Neural cell (in vitro differentiated cells): Measurements from ENCODE around the gene PFKP. TPM values are rescaled to one million over a fixed set of nuclear protein-coding genes. Genes with fewer than 3 reads are reported as not detected.

Experiments used
- H2AFZ ChIP-seq: fragments of 200-600, 300-800 bp; sonication (generic), shearing (Covaris generic); 2 replicates; pipeline ENCODE4 v1.6.0; 2014; ENCODE audit warnings: low read depth, mild to moderate bottlenecking, antibody characterized with exemption, low read length, moderate library complexity
- H3F3A ChIP-seq: fragments of 200-600 bp; shearing (Covaris generic); 2 replicates; pipeline ENCODE4 v1.6.1; 2016; ENCODE audit warnings: mild to moderate bottlenecking, moderate library complexity, mixed read lengths, antibody characterized with exemption, low read length; ENCODE audit not compliant: insufficient read depth, poor library complexity, severe bottlenecking
- H3K27ac ChIP-seq: fragments of 200-600, 300-800 bp; sonication (generic), shearing (Covaris generic); 2 replicates; pipeline ENCODE4 v1.5.1; 2014; ENCODE audit warnings: mild to moderate bottlenecking, low read length, moderate library complexity
- H3K27me3 ChIP-seq: fragments of 300-800, 200-600 bp; sonication (generic), shearing (Covaris generic); 2 replicates; pipeline ENCODE4 v1.6.0; 2014; ENCODE audit warnings: mild to moderate bottlenecking, low read depth, low read length, moderate library complexity; ENCODE audit not compliant: insufficient read depth
- H3K36me3 ChIP-seq: fragments of 300-800, 200-600 bp; sonication (generic), shearing (Covaris generic); 2 replicates; pipeline ENCODE4 v1.5.1; 2014; ENCODE audit warnings: mild to moderate bottlenecking, antibody characterized with exemption, low read length, moderate library complexity; ENCODE audit not compliant: insufficient read depth
- H3K4me2 ChIP-seq: fragments of 300-800, 200-600 bp; sonication (generic), shearing (Covaris generic); 2 replicates; pipeline ENCODE4 v1.6.0; 2014; ENCODE audit warnings: mild to moderate bottlenecking, low read length
- H3K4me3 ChIP-seq: fragments of 300-800, 200-600 bp; sonication (generic), shearing (Covaris generic); 2 replicates; pipeline ENCODE4 v1.5.1; 2014; ENCODE audit warnings: mild to moderate bottlenecking, low read length, moderate library complexity
- H3K79me2 ChIP-seq: fragments of 200-600 bp; shearing (Covaris generic); replicated peaks from 2 replicates; pipeline ENCODE4 v1.6.0; 2014; ENCODE audit warnings: mild to moderate bottlenecking, low read length, moderate library complexity; ENCODE audit not compliant: insufficient read depth
- H3K9ac ChIP-seq: fragments of 300-800, 200-600 bp; sonication (generic), shearing (Covaris generic); 2 replicates; pipeline ENCODE4 v1.6.1; 2016; ENCODE audit warnings: mild to moderate bottlenecking, low read length, mixed read lengths
- H3K9me2 ChIP-seq: fragments of 200-600 bp; shearing (Covaris generic); 2 replicates; pipeline ENCODE4 v1.6.1; 2016; ENCODE audit warnings: mild to moderate bottlenecking, low read length, mixed read lengths; ENCODE audit not compliant: insufficient read depth
- H3K9me3 ChIP-seq: fragments of 200-600, 300-800 bp; sonication (generic), shearing (Covaris generic); 2 replicates; pipeline ENCODE4 v1.6.1; 2016; ENCODE audit warnings: mild to moderate bottlenecking, mixed run types, low read length, moderate library complexity, mixed read lengths
- H4K20me1 ChIP-seq: fragments of 200-600 bp; shearing (Covaris generic); 2 replicates; pipeline ENCODE4 v1.6.1; 2016; ENCODE audit warnings: mild to moderate bottlenecking, mixed run types; ENCODE audit not compliant: insufficient read depth
- EP300 ChIP-seq: fragments of 450-650 bp; conservative IDR thresholded peaks from 2 replicates; pipeline ENCODE4 v1.6.1; 2014; ENCODE audit warnings: antibody characterized with exemption, mild to moderate bottlenecking, moderate library complexity; ENCODE audit not compliant: poor library complexity, severe bottlenecking
- EZH2 ChIP-seq: fragments of 200-600, 300-800 bp; shearing (Covaris generic), sonication (generic); IDR thresholded peaks from 2 replicates; pipeline ENCODE4 v1.6.1; 2014; ENCODE audit warnings: antibody characterized with exemption, low read length, borderline replicate concordance, mild to moderate bottlenecking; ENCODE audit not compliant: insufficient read depth, poor library complexity, severe bottlenecking
- MXI1 ChIP-seq: fragments of 450-650 bp; conservative IDR thresholded peaks from 2 replicates; pipeline ENCODE4 v1.6.1; 2014; ENCODE audit warnings: antibody characterized with exemption, mild to moderate bottlenecking; ENCODE audit not compliant: poor library complexity, severe bottlenecking
- POLR2AphosphoS5 ChIP-seq: IDR thresholded peaks from 2 replicates; pipeline ENCODE4 v1.6.1; 2012
- RAD21 ChIP-seq: fragments of 450-650 bp; conservative IDR thresholded peaks from 2 replicates; pipeline ENCODE4 v1.6.1; 2014; ENCODE audit warnings: antibody characterized with exemption, mild to moderate bottlenecking, moderate library complexity
- REST ChIP-seq: IDR thresholded peaks from 2 replicates; pipeline ENCODE4 v1.6.1; 2012; ENCODE audit warnings: borderline replicate concordance
- SMC3 ChIP-seq: fragments of 450-650 bp; conservative IDR thresholded peaks from 2 replicates; pipeline ENCODE4 v1.6.1; 2014; ENCODE audit warnings: antibody characterized with exemption, mild to moderate bottlenecking, moderate library complexity; ENCODE audit not compliant: poor library complexity
- TAF1 ChIP-seq: IDR thresholded peaks from 2 replicates; pipeline ENCODE4 v1.6.1; 2012; ENCODE audit warnings: low read depth
- polyA plus RNA-seq: library from polyadenylated mRNA; depleted of rRNA; stranded (reverse); fragments of >200 nt; gene quantifications from 2 replicates; pipeline ENCODE4 v1.2.3, GENCODE V29; 2014
- TF ChIP-seq, protein P1 (sequence below): fragments of 450-650 bp; IDR thresholded peaks from 2 replicates; pipeline ENCODE4 v1.5.1; 2014; ENCODE audit warnings: antibody characterized with exemption, mild to moderate bottlenecking, moderate library complexity; ENCODE audit not compliant: poor library complexity, severe bottlenecking

Gene PFKP
- polyA plus RNA-seq, 1 donor from 2014 or later: 27.9 TPM

- H3K9me2 ChIP-seq: no peaks in the 10 kb centered on the region
- H3K27me3 ChIP-seq: no peaks in the 10 kb centered on the region
- no peaks in the 10 kb centered on the region for H3F3A ChIP-seq
- H3K9ac ChIP-seq: no peak overlapping the region
- H3K79me2 ChIP-seq: no peaks in the 10 kb centered on the region
- H4K20me1 ChIP-seq: no peaks in the 10 kb centered on the region
- H3K36me3 ChIP-seq: no peaks in the 10 kb centered on the region
- TF ChIP-seq POLR2AphosphoS5 (no peak), RAD21 (no peak), EZH2 (no peak), EP300 (no peak), REST (no peak), MXI1 (no peak), TAF1 (no peak), SMC3 (no peak)
- TF ChIP-seq, protein P1, sequence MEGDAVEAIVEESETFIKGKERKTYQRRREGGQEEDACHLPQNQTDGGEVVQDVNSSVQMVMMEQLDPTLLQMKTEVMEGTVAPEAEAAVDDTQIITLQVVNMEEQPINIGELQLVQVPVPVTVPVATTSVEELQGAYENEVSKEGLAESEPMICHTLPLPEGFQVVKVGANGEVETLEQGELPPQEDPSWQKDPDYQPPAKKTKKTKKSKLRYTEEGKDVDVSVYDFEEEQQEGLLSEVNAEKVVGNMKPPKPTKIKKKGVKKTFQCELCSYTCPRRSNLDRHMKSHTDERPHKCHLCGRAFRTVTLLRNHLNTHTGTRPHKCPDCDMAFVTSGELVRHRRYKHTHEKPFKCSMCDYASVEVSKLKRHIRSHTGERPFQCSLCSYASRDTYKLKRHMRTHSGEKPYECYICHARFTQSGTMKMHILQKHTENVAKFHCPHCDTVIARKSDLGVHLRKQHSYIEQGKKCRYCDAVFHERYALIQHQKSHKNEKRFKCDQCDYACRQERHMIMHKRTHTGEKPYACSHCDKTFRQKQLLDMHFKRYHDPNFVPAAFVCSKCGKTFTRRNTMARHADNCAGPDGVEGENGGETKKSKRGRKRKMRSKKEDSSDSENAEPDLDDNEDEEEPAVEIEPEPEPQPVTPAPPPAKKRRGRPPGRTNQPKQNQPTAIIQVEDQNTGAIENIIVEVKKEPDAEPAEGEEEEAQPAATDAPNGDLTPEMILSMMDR: no peak
- H3K4me2 ChIP-seq: no peak overlapping the region
- no peaks in the 10 kb centered on the region for H3K9me3 ChIP-seq
- no peak overlapping the region for H3K27ac ChIP-seq
- H2AFZ ChIP-seq: no peak overlapping the region
- H3K4me3 ChIP-seq: no peak overlapping the region
Observed at GRCh38 chr10:3028441-3028840, 38.9 kb upstream of the PFKP start.

DNA sequence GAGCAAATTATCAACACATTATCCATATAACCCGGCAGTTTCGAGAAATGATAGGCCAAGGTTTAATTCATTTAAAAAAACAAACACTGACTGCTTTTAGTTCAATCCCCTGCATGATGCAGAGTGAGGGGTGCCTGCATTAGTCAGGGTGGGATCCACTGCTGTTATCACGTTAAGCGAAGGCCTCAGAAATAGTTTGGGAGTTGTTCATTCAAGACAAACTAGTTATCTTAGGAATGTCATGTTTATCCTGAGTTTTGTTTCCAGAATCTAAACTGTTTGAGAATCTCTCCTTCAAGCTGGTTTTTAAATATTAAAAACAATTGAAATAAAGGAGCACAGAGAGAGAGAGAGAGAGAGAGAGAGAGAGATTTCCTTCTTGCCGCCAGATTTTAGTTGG lies 36.6 kb upstream of the PFKP start:
- no peaks in the 10 kb centered on the region for H3K79me2 ChIP-seq
- no peak overlapping the region for H3K4me2 ChIP-seq
- H3K9me2 ChIP-seq: no peaks in the 10 kb centered on the region
- no peak overlapping the region for H2AFZ ChIP-seq
- H3K27ac ChIP-seq: no peak overlapping the region
- no peaks in the 10 kb centered on the region for H4K20me1 ChIP-seq
- no peak overlapping the region for H3K9ac ChIP-seq
- H3K27me3 ChIP-seq: no peaks in the 10 kb centered on the region
- TF ChIP-seq EZH2 (no peak), EP300 (no peak), REST (no peak), TAF1 (no peak), POLR2AphosphoS5 (no peak), SMC3 (no peak), RAD21 (no peak), MXI1 (no peak)
- TF ChIP-seq, protein P1: no peak
- H3K4me3 ChIP-seq: no peak overlapping the region
- H3K36me3 ChIP-seq: no peaks in the 10 kb centered on the region
- H3F3A ChIP-seq: no peaks in the 10 kb centered on the region
- H3K9me3 ChIP-seq: no peaks in the 10 kb centered on the region
